Natural killer cell (primary cell): ENCODE measurements around the gene NUDT3. TPM values are rescaled to one million over a fixed set of nuclear protein-coding genes. Genes with fewer than 3 reads are reported as not detected.
"Not testable (repeated sequence)": the region's sequence is repeated elsewhere in the genome, so short reads cannot be mapped to it uniquely, and the experiment has no call there.

ENCODE experiments used
- ATAC-seq, 3 donors: fragments of 150-1000 bp in 2 of 3; fragments of 200-7000 bp in 1 of 3; cut with Tn5 transposase; 1 replicate in 1 of 3; 2 replicates in 2 of 3; pipeline ENCODE4 v1.10.0; 2021; ENCODE audit warnings: mild to moderate bottlenecking in 2 of 3, moderate library complexity in 2 of 3
- DNase-seq, 2 donors: peaks; one replicate each; pipeline versions ENCODE4 v3.0.0 to v3.0.0-alpha.2; 2013 to 2021; ENCODE audit warnings: mixed read lengths in 1 of 2
- H3K27ac ChIP-seq: one replicate; pipeline ENCODE4 v1.5.1; 2013; ENCODE audit warnings: mild to moderate bottlenecking, low read length
- H3K27me3 ChIP-seq: one replicate; pipeline ENCODE4 v1.6.1; 2013; ENCODE audit warnings: low read length; ENCODE audit not compliant: control insufficient read depth, insufficient read depth
- H3K36me3 ChIP-seq: one replicate; pipeline ENCODE4 v1.6.1; 2013; ENCODE audit warnings: low read length; ENCODE audit not compliant: control insufficient read depth, insufficient read depth
- H3K4me1 ChIP-seq: one replicate; pipeline ENCODE4 v1.6.1; 2013; ENCODE audit warnings: low read length; ENCODE audit not compliant: control insufficient read depth, insufficient read depth
- H3K4me3 ChIP-seq: one replicate; pipeline ENCODE4 v1.5.1; 2013; ENCODE audit warnings: low read length
- H3K9me3 ChIP-seq: one replicate; pipeline ENCODE4 v1.6.1; 2013; ENCODE audit warnings: low read length; ENCODE audit not compliant: control insufficient read depth, insufficient read depth
- H3K27ac Mint-ChIP-seq, 2 donors: one replicate each; pipeline ENCODE4 v1.8.0; 2022; ENCODE audit warnings: mild to moderate bottlenecking in 2 of 2, mixed read lengths in 2 of 2, moderate library complexity in 1 of 2
- H3K27me3 Mint-ChIP-seq, 2 donors: one replicate each; pipeline ENCODE4 v1.8.0; 2022; ENCODE audit warnings: low read depth in 2 of 2, mixed read lengths in 2 of 2
- H3K36me3 Mint-ChIP-seq: one replicate; pipeline ENCODE4 v1.8.0; 2022; ENCODE audit warnings: mixed read lengths
- H3K4me1 Mint-ChIP-seq, 2 donors: one replicate each; pipeline ENCODE4 v1.8.0; 2022; ENCODE audit warnings: mixed read lengths in 2 of 2
- H3K4me3 Mint-ChIP-seq: one replicate; pipeline ENCODE4 v1.8.0; 2022; ENCODE audit warnings: mild to moderate bottlenecking, moderate library complexity, mixed read lengths
- H3K9me3 Mint-ChIP-seq, 2 donors: one replicate each; pipeline ENCODE4 v1.8.0; 2022; ENCODE audit warnings: mixed read lengths in 2 of 2
- CTCF ChIP-seq: fragments of 200-600 bp; IDR thresholded peaks from one replicate; pipeline ENCODE4 v1.8.0; 2022; ENCODE audit warnings: antibody characterized with exemption
- WGBS: methylation state at CpG from one replicate; pipeline ENCODE4 v1.1.7; 2013; ENCODE audit warnings: missing lambda C conversion rate; ENCODE audit not compliant: insufficient coverage; 5-methylcytosine and 5-hydroxymethylcytosine counted together
- intact Hi-C: fragments of 100-400 bp; cut with micrococcal nuclease; formaldehyde crosslinking; loops from one replicate; pipeline ENCODE4 v1.14.2; 2022
- total RNA-seq, 4 donors: library from RNA; stranded (reverse); fragments of 120-200 nt in 1 of 4; gene quantifications; one replicate each; pipeline versions ENCODE4 v1.2.3 to v1.2.4, GENCODE V29; 2013 to 2022

The NUDT3 gene
- total RNA-seq, 3 donors from 2014 or later (not counting 1 experiment from before 2014, with no cell fraction given) = 22.0 to 26.3 (median 26.1) TPM

GRCh38 chr6:34274129-34274528 lies 118.3 kb downstream of the NUDT3 start:
- WGBS = 100% methylated on average over 1 of the region's 1 CpG
- H3K4me3 Mint-ChIP-seq = no peak overlapping the region
- Histone ChIP-seq H3K4me3 (no peak overlapping the region), H3K9me3 (no peaks in the 10 kb centered on the region), H3K4me1 (peaks cover 11% of the 10 kb centered on the region), H3K36me3 (no peaks in the 10 kb centered on the region), H3K27ac (no peak overlapping the region), H3K27me3 (no peaks in the 10 kb centered on the region)
- intact Hi-C loops = no loop called here
- H3K36me3 Mint-ChIP-seq = no peaks in the 10 kb centered on the region
- peaks cover 0 to 4% of the 10 kb centered on the region in 2 donors for H3K4me1 Mint-ChIP-seq
- no peak for TF ChIP-seq CTCF
- DNase-seq = no peak
- no peaks in the 10 kb centered on the region for H3K27me3 Mint-ChIP-seq
- no peak overlapping the region for H3K27ac Mint-ChIP-seq
- no peaks in the 10 kb centered on the region for H3K9me3 Mint-ChIP-seq
- ATAC-seq = no peak

- no peak overlapping the region for H3K27ac Mint-ChIP-seq
- Histone ChIP-seq H3K27me3 (no peaks in the 10 kb centered on the region), H3K36me3 (no peaks in the 10 kb centered on the region), H3K9me3 (no peaks in the 10 kb centered on the region), H3K27ac (no peak overlapping the region), H3K4me1 (peaks cover 11% of the 10 kb centered on the region), H3K4me3 (no peak overlapping the region)
- no peaks in the 10 kb centered on the region for H3K9me3 Mint-ChIP-seq
- no peaks in the 10 kb centered on the region for H3K36me3 Mint-ChIP-seq
- H3K27me3 Mint-ChIP-seq = no peaks in the 10 kb centered on the region
- intact Hi-C loops = no loop called here
- WGBS = 45% methylated on average over 3 of the region's 3 CpGs
- H3K4me3 Mint-ChIP-seq = no peak overlapping the region
- ATAC-seq (no peak), DNase-seq (no peak)
- no peak for TF ChIP-seq CTCF
- H3K4me1 Mint-ChIP-seq = no peaks in the 10 kb centered on the region
These were observed 119.1 kb downstream of the NUDT3 start for GRCh38 chr6:34273242-34273805.

- Histone ChIP-seq H3K4me1 (peaks cover 11% of the 10 kb centered on the region), H3K27me3 (no peaks in the 10 kb centered on the region), H3K4me3 (no peak overlapping the region), H3K27ac (no peak overlapping the region), H3K9me3 (no peaks in the 10 kb centered on the region), H3K36me3 (no peaks in the 10 kb centered on the region)
- H3K36me3 Mint-ChIP-seq = no peaks in the 10 kb centered on the region
- no peak overlapping the region for H3K4me3 Mint-ChIP-seq
- no peak for TF ChIP-seq CTCF
- DNase-seq (no peak), ATAC-seq (no peak)
- no peaks in the 10 kb centered on the region for H3K4me1 Mint-ChIP-seq
- H3K9me3 Mint-ChIP-seq = no peaks in the 10 kb centered on the region
- intact Hi-C loops = no loop called here
- no peaks in the 10 kb centered on the region for H3K27me3 Mint-ChIP-seq
- 78% methylated on average over 12 of the region's 13 CpGs for WGBS
- no peak overlapping the region for H3K27ac Mint-ChIP-seq
These were observed 120.2 kb downstream of the NUDT3 start for GRCh38 chr6:34272013-34272926.

GRCh38 chr6:34269658-34270341 lies 122.7 kb downstream of the NUDT3 start:
- H3K9me3 Mint-ChIP-seq, H3K36me3 Mint-ChIP-seq, H3K27ac Mint-ChIP-seq, H3K27me3 Mint-ChIP-seq, H3K4me3 Mint-ChIP-seq, H3K27ac ChIP-seq, H3K36me3 ChIP-seq, DNase-seq, intact Hi-C loops, H3K4me1 Mint-ChIP-seq, H3K27me3 ChIP-seq, H3K4me3 ChIP-seq, H3K9me3 ChIP-seq, ATAC-seq: not testable (repeated sequence)
- WGBS = 82% methylated on average over 17 of the region's 17 CpGs
- peaks cover 11% of the 10 kb centered on the region for H3K4me1 ChIP-seq

- H3K4me3 Mint-ChIP-seq, ATAC-seq, intact Hi-C loops, H3K4me1 Mint-ChIP-seq, H3K36me3 ChIP-seq, H3K27ac ChIP-seq, H3K27ac Mint-ChIP-seq, H3K27me3 Mint-ChIP-seq, H3K36me3 Mint-ChIP-seq, H3K27me3 ChIP-seq, DNase-seq, H3K4me3 ChIP-seq, H3K9me3 Mint-ChIP-seq, H3K9me3 ChIP-seq: not testable (repeated sequence)
- peaks cover 11% of the 10 kb centered on the region for H3K4me1 ChIP-seq
- WGBS = no CpG with 5 or more reads among the region's 25 CpGs
These were observed 123.3 kb downstream of the NUDT3 start for GRCh38 chr6:34269132-34269531.
